ENCODE results near the gene THAP10.
A peak's percentile ranks its signal among the peaks of the same experiment; 100 is the strongest.
"Not testable (repeated sequence)": the region's sequence is repeated elsewhere in the genome, so short reads cannot be mapped to it uniquely, and the experiment has no call there.

THAP10 gene

DNA sequence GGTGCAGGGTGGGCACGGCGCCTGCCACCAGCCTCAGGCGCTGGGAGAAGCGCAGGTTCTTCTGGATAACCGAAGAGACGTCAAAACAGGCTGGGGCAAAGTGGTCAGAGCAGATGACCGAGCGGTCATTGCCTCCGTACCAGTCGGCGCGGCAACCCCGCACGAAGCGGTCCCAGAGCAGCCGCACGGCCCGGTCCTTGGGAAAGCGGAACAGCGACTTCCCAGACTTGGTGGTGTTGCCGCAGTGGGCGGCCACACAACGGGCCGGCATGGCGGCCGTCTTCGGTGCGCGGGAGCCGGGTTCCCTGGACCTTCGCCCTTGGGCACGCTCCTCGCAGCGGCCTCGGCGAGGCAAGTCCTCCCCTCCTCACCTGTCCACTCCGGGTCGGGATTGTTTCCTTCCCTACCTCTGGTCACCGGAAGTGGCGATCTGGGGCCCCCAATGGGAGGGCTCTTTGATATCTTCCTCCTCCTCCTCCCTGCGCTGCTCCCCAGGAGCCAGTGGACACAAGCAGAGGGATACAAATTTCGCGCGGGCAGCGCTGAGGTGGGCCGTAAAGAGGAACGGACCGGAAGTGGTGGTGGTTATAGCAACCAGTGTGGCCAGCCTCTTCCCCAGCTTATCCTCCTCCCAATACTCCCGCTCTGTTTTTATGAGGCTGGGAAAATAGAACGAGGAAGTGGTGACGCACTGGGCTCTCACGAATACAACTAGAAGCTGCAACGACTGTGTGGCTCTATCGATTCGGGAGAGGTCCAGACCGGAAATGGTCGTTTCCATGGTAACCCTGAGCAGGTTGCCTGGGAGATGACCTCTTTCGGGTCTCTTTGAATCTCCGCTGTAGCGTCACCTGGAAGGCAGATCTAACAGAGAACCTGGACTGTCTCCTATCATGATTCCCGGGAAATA lies at the start of gene THAP10, which contains the start of gene LRRC49:
Gene THAP10, minus strand, starts transcription at position 432 of the 910 bp plus-strand sequence. Its CDS starts 161 bp downstream, at position 271.
Gene LRRC49, plus strand, starts transcription at position 825 of the 910 bp plus-strand sequence. Its CDS starts 69 bp downstream, at position 894.
- peak within 1 kb of the TSS; percentile 58 for H3K4me3 ChIP-seq (ENCODE audit: low read depth, low read length)

DNA sequence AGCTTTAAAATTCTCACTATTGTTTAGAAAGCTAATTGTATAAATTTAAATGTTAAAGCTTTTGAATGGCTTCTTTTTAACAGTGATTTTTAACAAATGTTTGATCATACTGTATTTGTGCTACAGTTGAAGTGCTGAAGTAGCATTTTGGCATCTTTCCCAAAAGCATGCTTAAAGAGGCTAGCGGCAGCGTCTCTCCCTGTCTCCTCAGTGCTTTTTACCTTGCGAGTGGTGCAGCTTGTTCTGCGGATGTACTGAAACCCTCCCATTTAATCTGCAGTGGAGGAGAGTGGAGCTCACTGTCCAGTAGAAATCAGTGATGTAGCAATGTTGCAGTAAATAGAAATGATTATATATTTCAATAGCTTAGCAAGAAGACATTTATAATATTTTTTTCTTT lies 44.1 kb upstream of the THAP10 start:
- no peak overlapping the region for H3K4me3 ChIP-seq (ENCODE audit: low read depth, low read length)

DNA sequence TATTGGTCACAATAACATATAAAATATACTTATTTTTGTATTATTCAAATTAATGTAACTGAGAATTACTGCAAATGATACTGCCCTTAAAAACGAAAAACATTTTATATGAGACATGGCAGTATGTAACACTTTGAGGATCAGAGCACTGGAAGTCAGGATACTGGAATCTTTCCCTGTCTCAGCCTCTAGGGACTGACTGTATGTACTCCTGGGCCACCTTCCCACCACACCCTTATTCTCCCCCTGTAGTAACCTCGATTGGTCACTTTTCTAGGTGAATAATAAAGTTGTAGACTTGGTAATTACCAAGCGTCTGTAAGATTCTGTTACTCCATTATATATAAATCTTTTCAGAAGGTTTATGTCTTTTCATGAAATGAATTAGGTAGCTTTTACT lies 43.4 kb upstream of the THAP10 start:
- H3K4me3 ChIP-seq (ENCODE audit: low read depth, low read length) = no peak overlapping the region

DNA sequence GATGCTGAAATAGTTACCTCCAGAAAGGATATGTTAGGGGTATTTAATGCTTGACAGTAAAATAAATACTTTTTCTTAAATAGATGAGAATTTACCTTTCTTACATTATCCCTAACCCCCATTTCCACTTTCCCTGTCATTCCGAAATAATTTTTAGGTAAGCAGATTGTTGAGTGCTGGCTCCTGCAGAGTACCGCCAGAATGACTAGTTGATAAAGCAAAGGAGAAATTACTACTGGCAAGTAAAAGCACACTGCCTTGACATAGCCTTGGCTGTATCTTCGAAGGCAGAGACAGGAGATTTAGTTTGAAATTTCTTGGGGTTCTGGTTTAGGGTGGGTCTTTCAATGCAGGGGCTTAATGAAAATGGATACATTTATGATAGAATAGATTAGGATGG lies 41.2 kb upstream of the THAP10 start:
- no peak overlapping the region for H3K4me3 ChIP-seq (ENCODE audit: low read depth, low read length)

DNA sequence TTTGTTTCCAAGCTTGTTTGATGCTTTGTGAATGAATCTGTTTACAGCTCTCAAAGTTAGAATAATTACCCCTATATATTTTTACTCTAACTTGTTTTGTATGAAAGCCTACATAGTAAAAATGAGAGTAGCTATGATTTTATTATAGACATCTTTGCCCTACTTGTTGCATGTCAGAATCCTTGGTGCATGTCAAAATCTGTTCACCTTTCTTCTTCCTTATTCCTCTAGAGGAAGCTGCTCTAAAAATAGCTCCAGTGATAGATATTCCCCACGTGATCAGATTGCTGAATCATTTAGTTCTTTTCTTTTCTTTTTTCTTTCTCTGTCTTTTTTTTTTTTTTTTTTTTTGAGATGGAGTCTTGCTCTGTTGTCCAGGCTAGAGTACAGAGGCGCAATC lies 40.2 kb upstream of the THAP10 start:
- H3K4me3 ChIP-seq (ENCODE audit: low read depth, low read length) = no peak overlapping the region

DNA sequence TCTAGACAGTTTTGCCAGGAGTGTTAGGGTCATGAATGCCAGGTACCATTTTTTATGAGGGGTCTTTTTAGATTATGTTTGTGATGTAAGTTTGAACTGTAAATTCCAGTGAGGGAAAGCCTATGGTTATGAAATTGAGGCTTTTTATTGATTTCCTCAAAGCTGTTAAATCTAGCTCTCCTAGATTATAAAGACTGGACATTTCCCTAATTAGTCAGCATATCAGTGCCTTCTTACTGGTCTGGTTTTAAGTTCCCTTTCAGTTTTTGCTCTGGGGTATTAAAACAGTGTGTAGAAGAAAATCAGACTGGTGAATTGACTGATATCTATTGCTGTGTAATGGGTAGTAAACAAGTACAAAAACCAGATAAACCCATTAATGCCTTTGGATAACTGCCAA lies 39.6 kb upstream of the THAP10 start:
- no peak overlapping the region for H3K4me3 ChIP-seq (ENCODE audit: low read depth, low read length)

DNA sequence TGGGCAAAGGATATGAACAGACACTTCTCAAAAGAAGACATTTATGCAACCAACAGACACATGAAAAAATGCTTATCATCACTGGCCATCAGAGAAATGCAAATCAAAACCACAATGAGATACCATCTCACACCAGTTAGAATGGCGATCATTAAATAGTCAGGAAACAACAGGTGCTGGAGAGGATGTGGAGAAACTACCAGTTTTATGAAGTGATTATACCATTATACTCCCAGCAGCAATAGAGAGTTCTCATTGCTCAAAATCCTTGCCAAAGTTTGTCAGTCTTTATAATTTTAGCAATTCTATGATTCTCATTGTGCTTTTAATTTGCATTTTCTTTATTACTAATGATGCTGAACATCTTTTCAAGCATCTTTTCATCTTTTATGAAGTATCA lies 34.7 kb upstream of the THAP10 start:
- not testable (repeated sequence) for H3K4me3 ChIP-seq (ENCODE audit: low read depth, low read length)

DNA sequence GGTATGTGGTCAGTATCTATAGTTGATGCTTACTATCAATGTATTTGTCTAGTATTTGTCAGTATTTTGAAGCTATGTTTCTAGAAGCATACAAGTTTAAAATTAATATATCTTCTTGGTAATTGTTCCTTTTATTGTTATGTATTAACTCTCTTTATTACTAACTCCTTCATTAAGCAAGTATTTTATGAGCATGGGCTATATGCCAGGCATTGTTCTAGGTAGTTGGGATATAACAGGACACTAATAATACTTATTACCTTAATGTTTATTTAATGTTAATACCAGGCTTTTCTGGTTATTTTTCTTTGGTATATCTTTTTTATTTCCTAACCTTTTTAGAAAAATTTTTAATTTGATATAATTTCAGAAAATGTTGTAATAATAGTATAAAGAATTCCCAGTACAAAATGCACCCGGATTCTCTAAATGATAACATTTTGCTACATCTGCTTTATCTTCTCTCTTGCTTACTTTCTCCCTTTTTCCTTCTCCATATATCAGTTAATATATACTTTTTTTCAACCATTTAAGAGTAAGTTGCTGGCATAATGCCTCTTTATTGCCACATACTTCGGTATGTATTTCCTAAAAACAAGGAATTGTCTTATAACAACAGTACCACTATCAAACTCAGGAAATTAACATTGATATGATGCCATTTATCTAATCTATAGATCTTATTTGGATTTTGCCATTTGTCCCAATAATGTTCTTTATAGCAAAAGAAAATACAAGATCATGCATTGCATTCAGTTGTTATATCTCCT lies 31.3 kb upstream of the THAP10 start:
- H3K4me3 ChIP-seq (ENCODE audit: low read depth, low read length) = no peak overlapping the region

DNA sequence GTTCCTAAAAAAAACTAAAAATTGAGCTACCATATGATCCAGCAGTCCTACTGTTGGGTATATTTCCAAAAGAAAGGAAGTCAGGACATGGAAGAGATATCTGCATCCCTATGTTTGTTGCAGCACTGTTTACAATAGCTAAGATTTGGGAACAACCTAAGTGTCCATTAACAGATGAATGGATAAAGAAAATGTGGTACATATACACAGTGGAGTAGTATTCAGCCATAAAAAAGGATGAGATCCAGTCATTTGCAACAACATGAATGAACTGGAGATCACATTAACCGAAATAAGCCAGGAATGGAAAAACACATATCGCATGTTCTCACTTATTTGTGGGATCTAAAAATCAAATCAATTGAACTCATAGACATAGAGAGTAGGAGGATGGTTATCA lies 29.9 kb upstream of the THAP10 start:
- H3K4me3 ChIP-seq (ENCODE audit: low read depth, low read length) = no peak overlapping the region

DNA sequence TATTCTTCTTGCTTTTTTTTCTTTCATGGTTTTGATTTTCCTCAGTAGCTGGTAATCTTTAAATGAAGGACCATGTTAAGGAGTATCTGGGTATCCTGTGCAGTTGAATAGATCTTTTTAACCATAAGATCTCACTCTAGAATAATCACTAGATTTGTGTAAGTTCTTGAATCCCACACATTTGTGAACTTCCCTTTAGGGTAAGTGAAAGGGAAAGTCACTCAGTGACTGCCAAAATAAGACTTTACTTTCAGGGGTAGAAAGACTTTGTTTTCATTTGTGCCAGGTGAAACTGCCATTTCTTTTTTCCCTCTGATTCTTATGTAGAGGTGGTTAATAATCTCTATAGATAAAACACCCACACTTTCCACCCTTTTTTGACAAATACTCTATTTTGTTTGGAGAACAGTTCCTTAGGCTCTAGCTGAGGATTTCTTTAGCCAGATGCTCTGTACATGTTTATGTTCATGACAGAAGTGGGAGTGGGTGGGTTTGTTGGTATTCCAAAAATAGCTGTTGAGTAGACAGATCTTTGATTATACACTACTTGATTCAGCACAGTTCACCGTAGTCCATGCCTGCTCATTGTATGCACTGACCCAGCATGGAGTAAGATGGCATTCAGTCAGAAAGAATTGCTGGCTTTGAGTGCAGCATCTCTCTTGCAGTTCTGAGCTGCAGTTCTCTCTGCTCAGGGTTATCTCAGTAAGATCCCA lies 28.9 kb upstream of the THAP10 start:
- no peak overlapping the region for H3K4me3 ChIP-seq (ENCODE audit: low read depth, low read length)

DNA sequence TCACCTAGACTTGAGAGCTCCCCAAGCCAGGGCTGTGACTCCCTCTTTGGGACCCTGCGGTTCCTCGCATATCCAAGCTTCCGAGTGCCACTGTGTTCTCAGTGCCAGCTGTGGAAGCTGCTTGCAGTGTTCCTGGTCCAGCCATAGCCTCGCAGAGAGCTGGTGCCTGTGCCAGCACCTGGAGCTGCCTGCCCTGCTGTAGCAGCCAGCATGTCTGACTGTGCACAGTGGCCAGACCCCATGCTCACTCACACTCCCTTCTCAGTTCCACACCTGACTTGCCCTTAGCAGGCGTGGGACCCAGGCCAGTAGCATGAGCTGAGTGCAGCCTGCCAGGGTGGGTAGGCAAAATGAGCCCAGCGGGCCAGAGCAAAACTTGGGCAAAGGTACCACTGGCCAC lies 25.7 kb upstream of the THAP10 start:
- H3K4me3 ChIP-seq (ENCODE audit: low read depth, low read length) = no peak overlapping the region

DNA sequence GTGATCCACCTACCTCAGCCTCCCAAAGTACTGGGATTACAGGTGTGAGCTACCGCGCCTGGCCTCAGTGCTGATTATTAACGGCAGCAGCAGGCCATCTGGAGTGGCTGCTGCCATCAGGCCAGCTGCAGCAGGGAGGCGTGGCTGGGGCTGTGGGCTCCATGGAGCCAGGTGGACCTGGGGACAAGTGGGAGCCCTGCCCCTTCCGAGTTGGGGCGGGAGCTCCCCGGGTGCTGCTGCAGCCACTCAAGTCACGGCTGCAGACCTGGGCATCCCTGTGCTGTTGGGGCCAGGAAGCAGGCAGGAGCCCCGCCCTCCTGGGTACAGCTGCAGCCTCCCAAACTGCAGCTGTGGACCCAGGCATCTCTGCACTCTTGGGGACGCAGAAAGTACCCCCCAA lies 24.3 kb upstream of the THAP10 start:
- H3K4me3 ChIP-seq (ENCODE audit: low read depth, low read length) = no peak overlapping the region

DNA sequence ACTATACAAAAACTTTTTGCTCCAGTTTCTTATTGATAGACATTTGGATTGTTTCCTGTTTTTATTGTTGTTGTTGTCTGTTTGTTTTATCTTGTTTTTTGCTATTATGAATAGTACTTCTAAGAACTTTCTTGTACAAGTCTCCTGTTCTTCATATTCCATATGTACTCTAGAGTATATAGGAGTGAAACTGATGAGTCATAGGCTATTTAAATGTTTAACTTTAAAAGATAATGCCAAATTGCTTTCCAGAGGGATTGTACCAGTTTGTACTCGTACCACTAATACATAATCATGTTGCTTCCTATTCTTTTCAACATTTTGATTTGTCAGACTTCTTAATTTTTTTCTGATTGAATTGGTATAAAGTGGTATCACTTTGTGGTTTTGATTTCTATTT lies 20.0 kb upstream of the THAP10 start:
- no peak overlapping the region for H3K4me3 ChIP-seq (ENCODE audit: low read depth, low read length)

DNA sequence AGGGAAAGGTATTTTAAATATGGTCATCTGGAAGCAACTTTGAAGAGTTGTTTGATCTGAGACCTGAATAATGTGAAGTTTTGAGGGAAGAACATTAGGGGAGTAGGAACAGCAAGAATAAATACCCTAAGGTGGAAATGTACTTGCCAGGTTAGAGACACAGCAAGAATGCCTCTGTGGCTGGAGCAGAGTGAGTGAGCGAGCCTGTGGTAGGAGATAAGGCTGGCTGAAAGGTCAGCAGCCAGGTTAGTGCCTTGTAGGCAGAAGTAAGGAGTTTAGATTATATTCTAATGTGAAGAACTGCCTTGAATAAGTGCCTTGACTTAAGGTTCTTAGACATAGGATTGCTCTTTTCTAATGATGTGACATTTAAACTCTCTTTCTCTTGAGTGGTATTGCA lies 18.7 kb upstream of the THAP10 start:
- H3K4me3 ChIP-seq (ENCODE audit: low read depth, low read length) = no peak overlapping the region

DNA sequence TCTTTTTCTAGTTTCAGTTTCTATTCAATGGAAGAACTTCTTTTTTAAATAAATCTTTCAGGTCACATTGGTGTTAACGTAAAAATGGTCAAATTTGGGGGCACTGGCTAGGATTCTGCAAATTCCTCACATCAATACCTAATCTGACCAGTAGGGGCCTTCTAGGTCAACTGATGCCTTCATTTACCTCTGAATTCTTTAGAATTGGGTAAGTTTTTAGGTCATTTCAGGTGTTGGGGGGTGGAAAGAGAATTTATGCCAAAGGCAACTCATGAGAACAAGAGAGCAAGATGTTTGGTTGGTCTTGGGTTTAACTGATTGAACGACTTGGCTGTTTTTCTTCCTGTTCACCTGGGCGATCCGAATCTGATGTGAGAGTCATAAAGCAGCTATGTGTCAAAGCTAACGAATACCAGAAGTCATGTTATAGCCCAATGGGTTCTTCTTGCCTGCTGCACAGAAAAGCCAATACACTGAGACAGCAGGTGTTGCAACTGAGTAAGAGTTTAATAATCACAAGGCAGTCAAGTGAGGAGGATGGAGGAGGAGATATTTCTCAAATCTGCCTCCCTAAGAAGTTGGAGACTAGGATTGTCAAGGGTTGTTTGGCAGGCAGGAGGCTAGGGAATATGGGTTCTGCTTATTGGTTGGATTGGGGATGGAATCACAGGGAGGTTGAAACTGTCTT lies 15.7 kb upstream of the THAP10 start:
- H3K4me3 ChIP-seq (ENCODE audit: low read depth, low read length) = no peak overlapping the region

DNA sequence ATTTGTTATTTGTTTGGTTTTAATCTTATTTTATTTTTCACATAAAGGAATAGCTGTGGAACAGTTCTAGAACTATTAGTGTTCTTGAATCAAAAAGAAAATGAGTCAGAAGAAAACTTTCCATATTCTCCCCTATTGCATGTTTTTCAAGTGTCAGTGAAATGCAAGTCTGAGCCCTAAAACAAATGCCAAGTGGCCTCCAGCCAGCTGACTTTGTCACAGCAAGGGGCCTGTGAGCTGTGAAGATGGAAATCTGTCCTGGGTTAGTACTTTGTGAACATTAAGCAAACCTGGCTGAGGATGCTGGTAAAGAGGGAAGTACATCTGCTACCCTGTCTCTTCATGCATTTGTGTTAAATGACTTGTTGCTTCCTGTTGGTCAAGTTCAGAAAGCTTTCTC lies 14.6 kb upstream of the THAP10 start:
- no peak overlapping the region for H3K4me3 ChIP-seq (ENCODE audit: low read depth, low read length)

DNA sequence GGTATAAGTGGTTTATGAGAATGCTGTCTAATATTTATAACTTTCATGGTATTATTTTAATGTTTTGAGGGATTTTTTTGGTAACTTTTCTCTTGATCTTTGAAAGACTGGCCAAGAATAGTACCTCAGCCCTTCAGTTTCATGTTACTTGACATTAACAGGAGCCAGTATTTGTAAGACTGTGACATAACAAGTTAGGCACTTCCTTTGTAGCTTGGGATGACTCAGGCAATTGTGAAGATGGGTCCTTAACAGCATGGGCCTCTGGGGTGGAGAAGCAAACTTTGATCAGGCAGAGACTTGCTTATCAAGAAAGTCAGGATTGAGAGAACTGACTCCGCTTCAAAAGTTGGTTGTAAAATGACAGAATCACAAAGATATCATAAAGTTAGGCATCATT lies 9.9 kb upstream of the THAP10 start:
- no peak overlapping the region for H3K4me3 ChIP-seq (ENCODE audit: low read depth, low read length)

DNA sequence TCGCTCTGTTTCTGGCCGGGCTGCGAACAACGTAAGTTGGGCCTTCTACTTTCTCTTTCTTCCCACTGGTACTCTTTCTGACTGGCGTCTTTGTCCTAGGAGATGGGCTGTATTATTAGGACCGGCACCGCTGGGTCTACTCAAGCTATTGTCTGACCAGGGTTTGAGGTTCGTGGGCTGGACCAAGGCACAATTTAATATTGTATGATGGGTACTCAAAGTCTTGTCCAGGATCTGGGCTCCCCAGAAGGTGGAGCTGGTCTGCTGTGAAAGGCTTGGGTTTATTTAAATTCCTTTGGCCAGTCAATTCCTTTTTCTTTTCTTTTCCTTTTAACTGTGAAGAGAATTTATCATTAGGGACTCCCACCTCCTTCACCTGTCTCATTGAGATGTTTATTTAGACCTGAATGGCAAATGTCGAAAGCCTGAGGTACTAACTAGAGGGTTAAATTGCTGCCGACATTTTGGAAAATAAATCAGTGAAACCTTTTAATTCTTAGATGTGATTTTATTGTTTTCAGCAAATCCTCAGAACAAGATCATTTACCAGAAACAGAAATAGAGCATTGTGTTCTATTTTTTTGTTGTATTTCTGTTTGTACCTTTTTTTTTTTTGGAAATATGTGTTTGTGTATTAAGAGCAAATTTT lies 803 bp upstream of the THAP10 start:
- H3K4me3 ChIP-seq (ENCODE audit: low read depth, low read length) = peak overlapping the region; percentile 58

DNA sequence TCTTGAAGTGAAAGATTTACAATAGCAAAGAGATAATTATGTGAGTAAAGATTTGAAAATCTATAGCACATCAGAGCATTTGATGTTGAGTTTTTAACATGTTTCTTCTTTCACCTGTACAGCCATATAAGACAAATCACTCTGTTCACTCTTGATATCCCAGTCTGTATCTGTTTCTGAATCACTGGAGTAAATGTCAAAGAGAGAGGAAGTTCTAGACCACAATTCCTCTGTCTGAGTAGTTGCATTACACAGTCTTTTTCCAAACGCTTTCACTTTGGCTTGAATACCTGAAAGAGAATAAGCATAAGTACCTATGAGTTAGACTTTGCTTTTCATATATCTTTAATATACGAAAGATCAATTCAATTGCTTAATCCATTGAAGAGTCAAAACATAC lies 9.9 kb downstream of the THAP10 start:
- H3K4me3 ChIP-seq (ENCODE audit: low read depth, low read length) = no peak overlapping the region

DNA sequence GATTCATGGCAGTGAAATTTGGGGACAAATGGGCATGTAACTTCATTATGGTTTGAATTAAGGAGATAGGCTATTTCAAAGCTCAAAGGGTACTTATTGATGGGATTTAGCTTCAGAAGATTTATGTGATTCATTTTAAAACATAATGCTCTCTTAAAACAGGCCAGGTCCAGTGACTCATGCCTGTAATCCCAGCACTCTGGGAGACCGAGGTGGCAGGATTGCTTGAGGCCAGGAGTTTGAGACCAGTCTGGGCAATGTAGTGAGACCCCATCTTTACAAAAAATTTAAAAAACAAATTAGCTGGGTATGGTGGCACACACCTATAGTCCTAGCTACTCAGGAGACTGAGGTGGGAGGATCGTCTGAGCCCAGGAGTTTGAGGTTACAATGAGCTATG lies 11.5 kb downstream of the THAP10 start:
- no peak overlapping the region for H3K4me3 ChIP-seq (ENCODE audit: low read depth, low read length)

Data from iPS-11a (cell line).